GM19023 (cell line): ENCODE data around the gene GMIP.
"Not testable (repeated sequence)": the region's sequence is repeated elsewhere in the genome, so short reads cannot be mapped to it uniquely, and the experiment has no call there.

Experiments
- ATAC-seq: cut with Tn5 transposase; IDR thresholded peaks from one replicate; pipeline ENCODE4 v1.9.1; 2021; ENCODE audit warnings: mild to moderate bottlenecking, moderate library complexity; ENCODE audit not compliant: unreplicated experiment

GMIP gene

DNA sequence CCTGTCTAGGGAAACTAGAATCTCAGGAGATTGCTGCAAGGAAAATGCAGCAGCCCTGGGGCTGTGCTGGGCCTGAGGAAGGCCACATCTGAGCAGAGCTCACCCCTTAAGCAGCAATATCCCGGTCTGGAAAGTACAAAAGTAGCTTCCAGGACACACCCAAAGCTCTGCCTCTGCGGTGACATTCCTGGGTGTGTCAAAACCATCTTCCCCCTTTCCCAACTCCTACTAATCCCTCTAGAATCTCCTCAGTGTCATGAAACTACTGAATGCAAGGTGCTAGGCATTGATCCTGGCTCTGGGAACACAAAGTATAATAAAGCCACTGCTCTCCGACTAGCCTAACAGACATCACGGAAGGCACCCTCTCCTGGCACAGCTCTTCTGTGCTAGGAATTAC lies 30.0 kb downstream of the GMIP start:
- ATAC-seq, result no peak

- no peak for ATAC-seq
Measured at GRCh38 chr19:19610376-19611202, 32.9 kb downstream of the GMIP start.

- ATAC-seq, result not testable (repeated sequence)
Measured at GRCh38 chr19:19606686-19607085, 36.8 kb downstream of the GMIP start.

GRCh38 chr19:19606021-19606420 lies 37.4 kb downstream of the GMIP start:
- ATAC-seq, result no peak

DNA sequence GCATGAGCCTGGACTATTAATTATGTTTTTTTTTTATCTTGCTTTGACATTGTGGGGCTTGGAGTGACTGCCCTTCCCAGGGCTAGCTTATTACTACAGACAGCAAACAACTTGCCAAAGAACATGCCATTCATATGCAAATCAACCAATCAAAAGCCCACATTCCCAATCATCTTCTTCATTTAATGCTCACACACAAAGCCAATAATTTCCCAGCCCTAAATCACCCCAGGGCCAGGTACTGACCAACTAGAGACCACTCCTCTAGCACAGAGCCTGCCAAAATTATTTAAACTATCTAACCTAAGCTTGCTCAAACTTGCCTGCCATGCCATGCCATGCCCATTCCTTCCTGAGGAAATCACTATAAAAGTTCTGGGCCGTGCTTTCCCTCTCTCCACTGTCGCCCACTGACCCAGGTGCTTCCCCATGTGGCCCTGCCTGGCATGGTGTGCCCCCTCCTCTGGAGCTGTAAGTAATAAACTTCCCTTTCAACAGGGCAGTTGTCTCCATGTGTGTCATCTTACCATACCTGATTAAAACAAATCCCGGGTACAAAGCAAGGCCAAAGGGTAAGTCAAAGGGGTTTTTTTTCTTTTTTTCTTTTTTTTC lies 40.6 kb downstream of the GMIP start:
- no peak for ATAC-seq

DNA sequence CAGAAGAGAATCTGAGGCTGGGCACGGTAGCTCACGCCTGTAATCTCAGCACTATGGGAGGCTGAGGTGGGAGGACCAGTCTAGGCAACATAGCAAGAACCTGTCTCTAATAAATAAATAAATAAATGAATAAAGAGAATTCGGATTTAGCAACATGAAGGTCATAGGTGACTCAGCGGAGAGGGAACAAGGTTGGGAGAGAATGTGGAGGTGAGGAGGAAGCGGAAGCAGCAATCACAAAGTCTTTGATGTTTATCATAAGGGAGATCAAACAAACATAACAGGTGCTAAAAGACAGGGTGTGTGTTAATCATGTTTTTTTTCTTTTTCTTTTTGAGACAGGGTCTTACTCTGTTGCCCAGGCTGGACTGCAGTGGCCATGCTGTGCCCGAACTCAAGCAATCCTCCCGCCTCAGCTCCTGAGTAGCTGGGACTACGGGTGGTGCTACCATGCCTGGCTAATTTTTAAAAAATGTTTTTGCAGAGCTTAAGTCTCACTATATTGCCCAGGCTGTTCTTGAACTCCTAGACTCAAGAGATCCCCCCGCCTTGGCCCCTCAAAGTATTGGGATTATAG lies 41.2 kb downstream of the GMIP start:
- ATAC-seq, result no peak

DNA sequence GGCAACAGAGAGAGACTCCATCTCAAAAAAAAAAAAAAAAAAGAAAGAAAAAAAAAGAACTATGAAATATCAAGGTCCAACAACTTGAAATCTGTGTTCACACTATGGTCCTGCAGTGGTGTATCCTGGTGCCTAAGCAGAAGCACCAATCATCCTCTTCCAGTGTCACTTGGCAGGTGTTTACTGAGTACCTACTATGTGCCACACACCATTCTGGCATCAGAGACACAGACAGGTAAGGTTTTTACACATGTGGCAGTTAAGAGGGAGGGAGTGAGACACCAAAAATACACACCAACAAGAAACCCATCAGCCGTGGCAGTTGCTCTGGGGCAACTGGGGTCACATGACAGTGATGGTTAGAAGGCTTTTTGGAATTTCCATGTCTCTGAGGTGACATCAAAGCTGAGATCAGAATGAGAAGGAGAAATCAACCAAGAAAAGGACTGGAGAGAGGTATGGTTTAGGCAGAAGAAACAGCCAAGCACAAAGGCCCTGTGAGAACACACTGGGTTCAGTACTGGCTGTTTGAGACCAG lies 42.6 kb downstream of the GMIP start:
- no peak for ATAC-seq

DNA sequence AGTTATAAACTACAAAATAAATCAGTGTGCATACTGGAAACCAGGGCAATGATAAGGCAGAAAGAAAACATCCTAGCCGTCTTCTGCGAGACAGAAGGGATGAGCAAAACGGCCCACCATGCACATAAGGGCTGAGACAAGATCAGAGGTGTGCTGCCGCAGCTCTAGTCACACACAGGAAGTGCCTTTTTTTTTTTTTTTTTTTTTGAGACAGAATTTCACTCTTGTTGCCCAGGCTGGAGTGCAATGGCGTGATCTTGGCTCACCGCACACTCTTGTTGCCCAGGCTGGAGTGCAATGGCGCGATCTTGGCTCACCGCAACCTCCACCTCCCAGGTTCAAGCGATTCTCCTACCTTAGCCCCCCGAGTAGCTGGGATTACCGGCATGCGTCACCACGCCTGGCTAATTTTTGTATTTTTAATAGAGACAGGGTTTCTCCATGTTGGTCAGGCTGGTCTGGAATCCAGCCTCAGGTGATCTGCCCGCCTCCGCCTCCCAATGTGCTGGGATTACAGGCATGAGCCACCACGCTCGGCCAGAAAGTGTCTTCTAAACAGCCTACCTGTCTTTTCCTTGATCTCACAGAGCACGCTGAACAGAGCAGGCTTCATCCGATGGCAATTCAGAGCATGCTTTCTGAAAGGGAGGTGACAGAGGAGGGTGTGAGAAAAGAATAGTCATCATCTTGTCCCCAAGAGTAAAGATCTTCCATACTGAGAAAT lies 44.6 kb downstream of the GMIP start:
- ATAC-seq, result peak; percentile 37

DNA sequence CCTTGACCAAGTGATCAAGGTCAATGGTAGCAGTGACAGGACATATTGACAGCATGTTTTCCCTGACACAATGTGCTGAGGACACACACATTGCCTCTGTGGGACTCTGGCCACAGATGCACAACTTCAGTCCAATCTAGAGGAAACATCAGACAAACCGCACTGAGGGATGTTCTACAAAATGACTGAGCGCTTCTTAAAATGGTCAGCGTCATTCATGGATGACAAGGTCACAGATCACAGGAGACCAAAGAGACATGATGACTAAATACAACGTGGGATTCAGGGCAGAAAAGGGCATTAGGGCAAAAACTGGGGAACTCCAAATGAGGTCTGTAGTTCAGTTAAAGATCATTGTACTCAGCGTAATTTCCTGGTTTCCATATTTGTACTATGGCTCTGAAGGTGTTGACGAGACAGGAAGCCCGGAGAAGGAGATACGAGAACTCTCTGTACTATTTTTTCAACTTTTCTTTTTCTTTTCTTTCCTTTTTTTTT lies 45.6 kb downstream of the GMIP start:
- peak; percentile 58 for ATAC-seq

DNA sequence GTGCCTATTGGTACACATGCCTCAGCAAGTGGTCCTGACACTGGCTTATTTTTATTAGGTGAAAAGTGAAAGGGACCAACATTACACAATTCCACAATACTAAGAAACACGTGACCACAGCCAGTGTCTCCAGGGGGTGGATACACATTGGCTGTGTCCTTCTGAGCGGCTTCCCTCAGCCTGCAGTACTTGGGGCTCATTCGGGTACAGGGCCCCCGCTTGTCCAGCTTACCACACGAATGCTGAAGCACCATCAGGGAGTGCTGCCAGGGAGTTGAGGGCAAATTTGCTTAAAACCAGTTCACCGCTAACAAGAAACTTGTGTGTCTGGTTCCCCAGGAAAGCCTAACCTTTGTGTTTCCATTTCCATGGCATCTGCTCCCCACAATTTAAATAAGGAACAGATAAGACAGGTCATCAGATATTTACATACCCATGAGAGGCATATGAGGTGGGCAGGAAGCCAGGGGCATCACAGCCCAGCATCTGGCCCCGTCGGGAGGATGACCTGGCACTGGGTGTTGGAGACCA lies 48.2 kb downstream of the GMIP start:
- no peak for ATAC-seq

DNA sequence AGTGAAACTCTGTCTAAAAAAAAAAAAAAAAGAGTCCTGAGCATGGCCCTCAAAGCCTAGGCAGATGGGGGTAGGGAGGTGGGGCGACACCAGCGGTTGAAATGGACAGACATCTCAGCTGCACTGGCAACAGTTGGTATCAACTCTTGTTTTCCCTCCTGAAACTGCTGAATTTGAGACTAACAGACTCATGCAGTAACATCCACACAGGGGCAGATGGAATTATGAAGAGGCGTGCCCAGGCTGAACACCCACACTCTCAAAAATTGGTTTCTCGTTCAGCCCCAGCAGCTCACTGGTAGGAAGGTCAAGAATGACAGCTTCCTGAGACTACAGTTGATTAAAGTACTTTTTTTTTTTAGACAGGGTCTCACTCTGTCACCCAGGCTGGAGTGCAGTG lies 49.1 kb downstream of the GMIP start:
- no peak for ATAC-seq

DNA sequence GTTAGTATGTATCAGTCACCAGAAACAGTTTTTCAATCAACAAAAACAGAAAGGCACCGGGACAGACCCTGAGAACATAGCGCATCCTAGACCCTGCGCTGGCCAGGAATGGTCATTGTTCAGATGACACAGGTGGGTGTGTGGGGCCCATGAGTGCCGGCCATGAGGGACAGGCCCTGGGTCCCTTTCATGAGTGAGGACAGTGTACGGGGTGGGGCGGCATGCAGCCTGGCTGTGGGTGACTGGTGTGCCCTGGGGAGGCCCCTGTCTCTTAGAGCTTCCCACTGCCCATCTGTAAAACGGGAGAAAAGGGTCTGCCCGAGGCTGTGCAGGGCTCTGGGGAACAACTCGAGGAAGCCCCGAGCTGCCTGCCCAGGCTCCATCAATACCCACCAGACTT lies 50.8 kb downstream of the GMIP start:
- no peak for ATAC-seq

DNA sequence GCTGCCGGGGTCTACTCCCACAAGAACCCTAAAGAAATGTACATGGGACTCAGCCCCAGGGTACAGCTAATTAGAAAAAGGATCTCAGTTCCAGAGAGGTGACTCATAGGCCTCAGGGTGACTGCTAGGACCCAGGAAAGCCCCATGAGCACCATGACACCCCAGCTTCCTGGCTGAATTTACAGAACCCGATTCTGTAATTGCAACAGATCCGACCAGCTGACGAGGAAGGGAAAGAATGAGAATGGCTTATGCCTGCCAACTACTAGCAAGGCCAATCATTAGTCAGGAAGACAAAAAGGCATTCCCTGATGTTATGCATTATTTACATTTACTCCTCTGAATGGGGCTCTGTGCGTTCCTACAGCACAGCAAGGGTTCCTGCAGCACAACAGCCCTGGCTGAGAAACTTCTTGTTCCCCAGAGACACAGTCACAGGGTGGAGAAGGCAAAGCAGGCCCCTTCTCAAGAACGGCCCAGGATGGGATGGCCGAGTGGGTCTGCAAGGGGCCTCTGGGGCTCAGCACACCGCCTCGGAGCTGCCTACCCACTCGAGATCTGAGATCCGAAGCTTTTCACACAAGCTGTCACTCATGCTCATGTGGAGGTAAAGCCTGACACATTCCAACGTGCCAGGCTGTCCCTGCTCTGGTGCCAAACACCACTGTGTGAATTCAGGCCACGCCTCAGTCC lies 52.2 kb downstream of the GMIP start:
- peak; percentile 57 for ATAC-seq

DNA sequence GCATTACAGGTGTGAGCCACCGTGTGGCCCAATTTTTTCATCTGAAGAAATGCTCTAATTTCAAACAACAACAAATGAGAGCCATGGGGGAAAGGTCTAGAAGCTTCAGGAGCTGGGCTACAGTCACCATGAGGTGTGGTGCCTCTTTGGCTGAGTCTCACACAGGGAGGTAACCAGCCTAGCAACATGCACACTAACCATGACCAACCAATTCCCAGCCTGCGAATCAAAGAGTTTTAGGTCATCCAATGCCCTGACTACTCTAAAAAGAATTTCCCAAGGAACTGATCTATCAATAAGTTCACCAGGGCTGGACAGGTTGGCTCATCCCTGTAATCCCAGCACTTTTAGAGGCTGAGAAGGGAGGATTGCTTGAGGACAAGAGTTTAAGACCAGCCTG lies 54.9 kb downstream of the GMIP start:
- ATAC-seq, result no peak

- ATAC-seq, result no peak
Measured at GRCh38 chr19:19587771-19588170, 55.7 kb downstream of the GMIP start.

- no peak for ATAC-seq
Measured at GRCh38 chr19:19584356-19584755, 59.1 kb downstream of the GMIP start.

DNA sequence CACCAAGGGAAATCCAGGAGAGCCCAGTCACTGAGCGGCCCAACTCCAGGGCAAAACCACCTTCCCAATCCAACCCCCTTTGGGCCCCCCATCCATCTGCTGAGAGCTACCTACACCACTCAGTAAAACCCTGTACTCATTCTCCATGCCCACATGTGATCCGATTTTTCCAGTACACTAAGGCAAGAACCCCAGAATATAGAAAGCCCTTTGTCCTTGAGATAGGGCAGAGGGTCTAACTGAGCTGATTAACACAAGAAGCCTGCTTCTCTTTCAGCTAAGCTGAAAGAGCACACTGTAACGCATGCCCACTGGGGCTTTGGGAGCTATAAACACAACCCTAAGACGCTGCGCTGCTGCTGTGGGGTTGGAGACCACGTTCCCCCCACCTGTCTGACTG lies 61.0 kb downstream of the GMIP start:
- no peak for ATAC-seq

DNA sequence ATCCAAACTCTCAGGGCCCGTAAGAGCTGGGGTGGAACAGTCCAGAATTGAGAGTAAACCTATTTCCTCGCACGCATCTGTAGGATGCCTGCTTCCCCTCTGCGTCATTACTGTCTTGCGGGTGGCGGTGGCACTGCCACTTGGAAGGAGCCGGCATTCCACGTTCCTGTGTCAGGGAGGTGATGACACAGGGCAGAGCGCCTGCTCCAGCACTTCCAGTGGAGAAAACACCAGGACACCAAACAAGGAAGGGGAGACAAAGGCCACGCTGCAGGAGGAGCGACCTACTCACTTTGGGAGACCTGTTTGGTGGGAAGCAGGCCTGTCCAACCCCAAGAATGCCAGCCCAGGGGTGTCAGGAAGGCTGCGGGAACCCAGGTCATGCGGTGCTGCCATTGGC lies 62.1 kb downstream of the GMIP start:
- ATAC-seq, result no peak

DNA sequence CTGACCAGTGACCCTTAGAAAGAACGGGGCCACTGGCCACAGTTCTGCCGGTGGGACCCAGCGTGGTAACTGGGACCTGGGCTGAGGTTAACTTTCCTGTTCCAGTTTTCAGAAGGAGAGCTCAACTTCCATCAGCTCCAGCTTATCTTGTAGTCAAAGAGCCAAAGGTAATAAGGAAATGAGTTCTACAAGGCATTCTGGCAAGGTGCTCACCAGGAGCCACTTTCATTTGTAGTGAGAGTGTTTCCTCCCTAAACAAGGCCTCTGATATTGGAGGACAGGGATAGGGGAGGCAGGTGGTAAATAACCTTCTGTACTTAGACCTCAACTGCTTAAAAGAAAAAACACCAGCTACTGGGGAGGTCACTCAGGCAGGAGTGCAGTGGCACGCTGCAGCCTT lies 63.0 kb downstream of the GMIP start:
- ATAC-seq, result no peak
